GM21619 (cell line): ENCODE data around the gene MED12L.
A peak's percentile ranks its signal among the peaks of the same experiment; 100 is the strongest.

ENCODE experiments used
- ATAC-seq: cut with Tn5 transposase; IDR thresholded peaks from one replicate; pipeline ENCODE4 v1.9.1; 2021; ENCODE audit not compliant: unreplicated experiment

The MED12L gene

DNA sequence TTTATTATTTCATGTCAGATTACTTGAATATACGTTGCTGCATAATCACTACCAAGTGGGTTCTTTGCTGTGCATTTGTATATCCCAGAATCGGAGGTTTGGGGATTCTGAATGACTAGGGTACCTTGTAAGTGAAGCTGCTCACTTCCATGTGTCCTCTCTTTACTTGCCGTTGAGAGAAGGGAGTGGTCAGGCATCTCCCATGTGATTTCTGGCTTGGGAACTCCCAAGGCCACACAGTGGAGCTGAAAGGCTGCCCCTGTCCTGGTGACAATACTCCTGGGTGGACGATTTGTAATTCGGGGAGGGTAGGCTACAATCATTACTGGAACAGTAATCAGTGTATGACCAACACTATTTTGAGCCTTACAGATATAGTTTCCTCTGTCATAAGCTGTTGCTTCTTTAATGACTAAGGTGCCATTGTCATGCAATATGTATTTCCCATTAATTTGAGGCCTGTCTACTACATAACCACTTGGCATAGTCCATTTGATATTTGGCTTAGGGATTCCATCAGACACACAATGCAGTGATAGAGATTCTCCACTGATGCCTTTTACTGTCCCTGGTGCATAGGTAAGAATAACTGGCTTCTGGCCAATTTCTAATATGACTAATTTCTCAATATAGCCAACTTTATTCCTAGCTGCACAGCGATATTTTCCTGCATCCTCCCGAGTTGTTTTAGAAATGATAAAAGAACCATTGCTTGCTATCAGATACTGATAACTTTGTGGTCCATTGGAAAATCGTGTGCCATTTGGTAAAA lies 351.4 kb downstream of the MED12L start:
- no peak for ATAC-seq

GRCh38 chr3:151437906-151438305 lies 352.4 kb downstream of the MED12L start:
- ATAC-seq: no peak

DNA sequence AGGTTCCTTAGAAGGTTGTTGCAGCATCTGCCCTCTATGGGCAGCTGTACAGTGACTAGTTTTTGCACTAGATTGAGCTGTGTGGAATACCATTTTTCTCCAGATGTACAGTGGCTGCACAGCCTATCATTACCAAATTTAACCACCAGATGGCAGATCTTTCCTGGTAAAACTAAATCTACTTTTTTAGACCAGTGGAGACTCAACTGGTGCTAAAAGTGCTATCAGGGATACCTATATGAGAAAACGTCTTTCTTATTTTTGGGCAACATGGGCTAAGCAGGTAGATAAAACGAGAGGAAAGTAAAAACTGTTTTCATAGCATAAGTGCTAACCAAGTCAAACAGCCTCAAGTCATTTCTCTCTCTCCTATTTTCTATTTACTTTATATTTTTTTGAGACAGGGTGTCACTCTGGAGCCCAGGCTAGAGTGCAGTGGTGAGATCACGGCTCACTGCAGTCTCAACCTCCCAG lies 354.2 kb downstream of the MED12L start:
- ATAC-seq: peak; percentile 82

DNA sequence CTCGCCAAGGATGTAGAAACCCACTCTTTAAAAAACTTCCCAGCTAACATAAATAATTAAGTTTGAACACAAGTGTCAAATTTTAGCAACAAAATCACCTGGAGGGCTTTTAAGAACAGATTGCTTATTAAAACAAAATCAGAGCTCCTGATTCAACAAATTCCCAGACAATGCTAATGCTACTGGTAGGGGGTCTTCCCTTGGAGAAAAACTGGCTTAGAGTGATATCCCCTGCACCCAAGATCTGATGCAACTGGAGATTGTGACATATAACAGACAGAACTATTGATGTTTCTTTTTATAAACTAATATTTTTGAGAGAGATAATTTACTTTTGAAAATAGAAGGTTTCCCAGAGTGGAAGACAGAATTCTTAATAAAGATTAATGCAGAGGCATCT lies 355.5 kb downstream of the MED12L start:
- ATAC-seq: no peak

DNA sequence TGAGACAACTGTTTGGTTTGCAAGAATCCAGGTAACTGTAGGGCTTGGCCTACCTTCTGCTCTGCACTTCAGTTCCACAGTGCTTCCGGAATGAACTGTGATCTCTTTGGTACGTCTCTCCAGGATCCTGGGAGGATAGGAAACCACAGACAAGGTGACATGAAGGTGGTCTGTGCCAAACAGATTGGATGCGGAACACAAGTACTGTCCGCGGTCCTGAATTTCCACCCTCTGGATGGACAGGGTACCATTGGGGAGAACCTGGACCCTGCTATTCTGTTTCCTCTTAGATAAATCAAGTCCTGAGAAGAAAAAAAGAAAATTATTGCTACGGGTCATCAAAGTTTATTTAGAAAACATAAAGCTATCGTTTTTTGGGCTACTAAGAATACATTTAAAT lies 358.1 kb downstream of the MED12L start:
- no peak for ATAC-seq

DNA sequence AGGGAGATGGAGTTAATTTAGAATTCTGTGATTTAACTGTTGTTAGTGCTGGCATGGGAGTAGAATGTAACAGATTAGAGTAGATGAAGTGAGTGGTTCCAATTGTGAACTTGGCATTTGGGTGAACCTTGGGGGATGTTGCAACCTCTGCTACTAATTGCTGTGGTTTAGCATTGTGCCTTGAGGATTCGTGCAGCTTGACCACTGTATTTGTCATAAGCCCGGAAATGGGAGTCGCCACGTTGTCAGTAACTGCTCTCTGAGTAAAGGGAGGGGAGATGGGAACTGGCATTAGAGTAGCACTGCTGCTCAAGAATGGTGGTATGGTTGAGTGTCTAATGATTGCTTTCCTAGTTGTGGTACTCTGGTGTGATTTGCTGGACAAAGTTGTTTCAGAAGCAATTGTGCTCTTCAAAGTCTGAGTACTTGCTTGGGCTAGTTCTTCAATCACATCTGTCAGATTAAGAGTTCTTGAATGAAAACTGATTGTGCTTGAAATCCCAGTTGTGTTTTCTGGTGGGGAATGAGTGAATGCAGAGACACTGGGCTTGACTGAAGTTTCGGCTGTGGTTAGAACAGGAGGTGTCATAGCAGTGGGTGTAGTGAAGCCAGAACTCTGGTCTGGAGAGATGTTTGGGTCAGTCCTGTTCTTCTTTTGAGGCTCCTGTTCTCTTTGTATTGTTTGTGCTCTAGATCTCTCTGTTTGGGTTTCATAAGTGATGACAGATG lies 360.0 kb downstream of the MED12L start:
- ATAC-seq: no peak

DNA sequence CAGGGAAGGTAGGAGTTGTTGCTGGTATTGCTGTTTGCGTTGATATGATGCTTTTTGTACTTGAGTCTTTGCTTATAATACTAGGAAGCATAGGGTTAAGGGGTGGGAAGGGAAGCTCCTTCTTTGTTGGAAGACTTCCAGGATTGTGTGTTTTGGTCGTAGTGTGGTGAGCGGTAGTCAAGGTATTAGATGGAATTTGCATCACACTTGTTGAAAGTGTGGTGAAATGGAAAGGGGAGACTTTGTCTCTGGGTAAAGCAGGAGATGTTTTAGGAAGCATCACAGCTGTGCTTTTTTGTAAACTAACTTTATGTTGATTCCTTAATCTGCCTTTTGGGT lies 360.5 kb downstream of the MED12L start:
- ATAC-seq: no peak

DNA sequence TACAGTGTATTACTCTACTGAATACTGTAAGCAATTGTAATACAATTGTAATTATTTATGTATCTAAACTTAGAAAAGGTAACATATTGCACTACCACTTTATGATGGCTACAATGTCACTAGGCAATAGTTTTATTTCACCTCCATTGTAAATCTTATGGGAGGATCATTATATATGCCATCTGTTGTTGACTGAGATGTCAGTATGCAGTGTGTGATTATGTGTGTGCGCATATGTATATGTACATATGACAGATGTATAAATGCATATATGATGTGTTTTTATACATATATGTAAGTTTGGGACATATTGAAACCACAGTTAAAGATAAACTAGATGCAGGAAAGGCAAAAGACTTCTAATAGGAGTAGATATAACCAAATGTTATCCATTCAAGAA lies 366.9 kb downstream of the MED12L start:
- ATAC-seq: no peak

- no peak for ATAC-seq
Observed at GRCh38 chr3:151452841-151453240, 367.4 kb downstream of the MED12L start.

DNA sequence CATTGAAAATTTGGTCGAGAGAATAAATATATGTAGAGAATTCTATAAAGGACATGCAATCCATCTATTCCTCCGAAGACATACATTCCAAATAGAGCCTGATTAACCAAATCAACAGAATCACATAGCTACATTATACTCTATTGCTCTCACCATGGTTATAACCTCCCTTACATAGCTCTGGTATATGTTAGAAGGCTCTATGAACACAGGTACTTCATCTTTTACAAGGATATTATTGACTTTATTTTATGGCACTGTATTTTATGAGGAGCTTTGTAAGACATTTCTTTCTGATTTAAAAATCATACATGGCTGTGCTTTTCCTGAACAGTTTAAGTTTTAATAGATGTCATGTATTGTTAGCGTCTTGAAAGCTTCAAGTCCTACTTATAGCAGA lies 370.6 kb downstream of the MED12L start:
- no peak for ATAC-seq

GRCh38 chr3:151459358-151459757 lies 373.9 kb downstream of the MED12L start:
- ATAC-seq: no peak

DNA sequence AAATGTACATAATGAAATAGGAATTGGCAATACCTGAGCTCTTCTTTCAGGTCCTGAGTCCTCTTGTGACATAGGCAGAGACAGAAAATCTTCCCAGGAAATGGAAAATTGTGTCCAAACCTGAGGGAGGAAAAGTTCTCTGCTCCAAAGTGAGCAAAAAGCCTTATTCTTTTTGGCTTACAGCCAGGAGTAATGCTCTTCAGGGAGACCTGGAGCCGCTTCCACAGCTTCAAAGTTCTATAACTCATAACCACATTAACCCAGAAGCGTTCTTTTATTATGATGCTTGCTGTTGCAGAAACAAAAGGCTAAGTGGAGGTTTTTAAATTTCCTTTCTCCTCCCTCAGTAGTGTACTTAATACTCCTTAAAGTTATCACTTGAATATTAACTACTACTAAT lies 374.8 kb downstream of the MED12L start:
- ATAC-seq: no peak

DNA sequence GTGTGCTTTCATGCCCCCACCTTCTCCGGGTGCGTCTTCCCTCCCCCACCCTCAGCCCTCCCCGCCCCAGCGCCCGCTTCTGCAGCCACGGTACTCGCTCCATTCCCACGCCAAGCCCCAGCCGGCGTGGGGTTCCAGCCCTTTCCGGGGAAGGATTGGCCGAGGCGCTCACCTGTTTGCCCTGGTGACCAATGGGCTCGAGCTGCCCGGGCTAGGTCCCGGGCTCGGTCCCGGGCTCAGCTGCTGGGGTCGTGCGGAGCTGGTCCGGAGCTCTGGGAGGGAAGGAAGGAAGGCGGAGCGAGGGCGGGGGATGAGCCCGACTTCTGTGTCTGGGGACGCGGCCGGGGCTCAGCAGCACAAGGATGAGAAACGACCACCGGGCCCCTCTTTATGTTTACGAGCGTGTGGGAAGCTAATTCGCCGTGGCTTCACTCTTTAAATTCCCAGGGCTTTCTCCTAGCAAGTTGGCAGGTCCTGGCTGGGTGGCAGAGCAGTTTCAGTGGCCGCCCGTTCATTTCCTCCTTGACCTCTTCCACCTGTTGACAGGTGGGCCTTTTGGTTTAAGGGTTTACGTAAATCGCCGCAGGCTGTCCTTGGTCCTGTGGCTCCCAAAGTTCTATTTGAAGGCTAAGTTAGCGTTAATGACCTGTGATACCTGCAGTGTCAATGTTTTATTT lies 375.4 kb downstream of the MED12L start, which contains the start of gene IGSF10:
IGSF10 (minus strand) TSS at position 288 of the 677 bp plus-strand sequence. CDS start 2,352 bp downstream, outside the sequence.
- no peak for ATAC-seq

DNA sequence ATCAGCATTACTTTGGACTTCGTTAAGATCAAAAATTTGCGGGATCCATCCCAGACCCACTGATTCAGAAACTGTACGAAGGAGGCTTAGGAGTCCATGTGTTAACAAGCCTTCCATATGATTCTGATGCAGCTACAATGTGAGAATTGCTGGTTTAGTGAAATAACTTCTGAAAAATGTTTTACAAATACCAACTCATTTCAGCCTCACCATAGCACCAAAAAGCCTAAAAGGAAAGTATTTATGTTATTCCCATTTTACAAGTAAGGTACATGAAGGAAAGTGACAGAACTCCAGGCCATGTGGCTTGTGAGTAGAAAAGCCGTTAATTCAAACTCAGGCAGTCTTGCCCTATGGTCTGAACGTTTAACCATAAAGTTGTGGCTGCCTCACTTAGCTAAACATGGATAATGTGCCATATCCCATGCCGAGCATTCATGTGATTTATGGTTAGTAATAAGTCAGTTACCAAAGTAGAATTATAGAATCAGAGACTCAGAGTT lies 376.9 kb downstream of the MED12L start:
- no peak for ATAC-seq

DNA sequence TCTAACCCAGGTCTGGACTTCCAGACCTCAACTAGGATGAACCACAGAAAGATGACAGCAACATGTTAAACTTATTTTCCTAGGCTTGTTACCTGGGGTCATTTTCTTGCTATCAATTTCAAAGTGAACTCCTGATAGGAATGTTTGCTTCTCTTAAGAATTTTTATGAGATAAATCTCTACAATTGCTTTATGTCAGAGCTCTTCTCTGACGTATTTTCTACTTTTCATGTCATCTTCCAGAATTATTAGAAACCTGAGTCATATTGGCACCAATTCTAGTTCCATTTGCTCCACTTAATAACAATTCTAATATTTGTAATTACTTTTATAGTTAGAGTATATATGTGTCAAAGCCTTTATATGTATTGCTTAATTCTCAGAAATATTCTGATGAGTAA lies 377.5 kb downstream of the MED12L start:
- no peak for ATAC-seq

- no peak for ATAC-seq
Observed at GRCh38 chr3:151467069-151467468, 381.6 kb downstream of the MED12L start.

DNA sequence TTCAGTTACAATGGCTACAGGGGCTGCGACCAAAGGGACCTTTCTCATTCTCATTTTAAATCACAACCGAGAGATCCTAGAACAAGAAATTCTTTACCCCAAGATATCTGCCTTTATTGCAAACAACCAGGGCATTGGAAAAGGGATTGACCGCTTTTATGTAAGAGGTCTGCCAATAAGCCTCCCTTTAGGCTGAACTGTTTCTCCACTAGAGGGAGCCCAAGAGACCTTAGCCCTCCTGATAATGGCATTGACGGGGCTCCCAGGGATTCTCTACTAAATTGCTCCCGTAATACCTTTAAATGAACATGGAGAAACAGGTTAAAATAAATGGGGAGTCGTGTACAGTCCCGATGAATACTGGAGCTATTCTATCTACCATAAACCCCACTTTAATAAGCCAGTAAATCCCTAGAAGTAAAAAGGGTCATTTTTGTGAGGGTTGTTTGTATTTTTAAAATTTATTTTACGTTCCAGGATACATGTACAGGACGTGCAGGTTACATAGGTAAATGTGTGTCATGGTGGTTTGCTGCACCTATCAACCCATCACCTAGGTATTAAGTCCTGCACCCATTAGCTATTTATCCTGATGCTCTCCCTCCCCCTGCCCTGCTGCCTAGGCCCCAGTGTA lies 382.9 kb downstream of the MED12L start:
- peak; percentile 82 for ATAC-seq

DNA sequence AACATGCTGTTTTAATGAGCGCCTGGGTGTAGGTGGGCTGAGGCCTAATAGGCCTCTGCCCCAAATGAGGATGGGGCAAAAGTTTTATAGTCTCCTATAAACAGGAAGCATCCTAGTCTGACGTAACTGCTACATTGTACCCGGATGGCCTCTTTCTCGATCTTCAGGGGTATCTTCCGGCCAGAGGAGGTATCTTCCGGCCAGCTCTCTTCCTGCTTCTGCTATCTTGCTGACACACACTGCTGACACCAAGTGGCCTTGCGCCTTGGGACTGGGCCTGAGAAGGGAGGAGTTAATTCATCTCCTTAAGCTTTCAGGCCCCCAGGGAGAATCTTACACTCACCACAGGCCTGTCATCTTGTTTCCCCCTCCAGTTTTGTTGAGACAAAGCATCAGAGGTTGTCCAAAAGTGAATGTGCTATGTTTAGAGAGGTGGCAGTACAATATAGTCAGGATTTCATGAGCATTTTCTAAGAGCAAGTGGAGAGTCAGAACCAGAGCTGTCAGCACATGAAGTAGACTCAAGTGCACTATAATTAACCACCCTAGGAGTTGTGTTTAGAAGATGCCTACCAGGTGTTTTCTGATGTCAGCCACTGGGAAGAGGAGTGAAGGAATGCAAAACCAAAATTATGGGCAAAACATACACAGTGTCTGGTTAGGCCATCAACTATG lies 391.0 kb downstream of the MED12L start:
- no peak for ATAC-seq

GRCh38 chr3:151477591-151478334 lies 392.3 kb downstream of the MED12L start:
- no peak for ATAC-seq

GRCh38 chr3:151478335-151478697 lies 392.9 kb downstream of the MED12L start:
- no peak for ATAC-seq
